ENCODE data around the gene TM2D3. TPM values are rescaled to one million over a fixed set of nuclear protein-coding genes. Genes with fewer than 3 reads are reported as not detected.

Gene TM2D3
- total and polyA plus RNA-seq, 7 donors: 30.4 to 69.6 (median 42.4) TPM

DNA sequence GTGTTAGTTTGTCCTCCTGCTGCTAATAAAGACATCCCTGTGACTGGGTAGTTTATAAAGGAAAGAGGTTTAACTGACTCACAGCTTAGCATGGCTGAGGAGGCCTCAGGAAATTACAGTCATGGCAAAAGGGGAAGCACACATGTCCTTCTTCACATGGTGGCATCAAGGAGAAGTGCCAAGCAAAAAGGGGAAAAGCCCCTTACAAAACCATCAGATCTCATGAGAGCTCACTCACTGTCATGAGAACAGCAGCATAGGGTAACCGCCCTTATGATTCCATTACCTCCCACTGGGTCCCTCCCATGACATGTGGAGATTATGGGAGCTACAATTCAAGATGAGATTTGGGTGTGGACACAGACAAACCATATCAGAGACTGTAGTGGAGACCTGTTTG lies 27.0 kb downstream of the TM2D3 start:
- TF ChIP-seq, protein P1, sequence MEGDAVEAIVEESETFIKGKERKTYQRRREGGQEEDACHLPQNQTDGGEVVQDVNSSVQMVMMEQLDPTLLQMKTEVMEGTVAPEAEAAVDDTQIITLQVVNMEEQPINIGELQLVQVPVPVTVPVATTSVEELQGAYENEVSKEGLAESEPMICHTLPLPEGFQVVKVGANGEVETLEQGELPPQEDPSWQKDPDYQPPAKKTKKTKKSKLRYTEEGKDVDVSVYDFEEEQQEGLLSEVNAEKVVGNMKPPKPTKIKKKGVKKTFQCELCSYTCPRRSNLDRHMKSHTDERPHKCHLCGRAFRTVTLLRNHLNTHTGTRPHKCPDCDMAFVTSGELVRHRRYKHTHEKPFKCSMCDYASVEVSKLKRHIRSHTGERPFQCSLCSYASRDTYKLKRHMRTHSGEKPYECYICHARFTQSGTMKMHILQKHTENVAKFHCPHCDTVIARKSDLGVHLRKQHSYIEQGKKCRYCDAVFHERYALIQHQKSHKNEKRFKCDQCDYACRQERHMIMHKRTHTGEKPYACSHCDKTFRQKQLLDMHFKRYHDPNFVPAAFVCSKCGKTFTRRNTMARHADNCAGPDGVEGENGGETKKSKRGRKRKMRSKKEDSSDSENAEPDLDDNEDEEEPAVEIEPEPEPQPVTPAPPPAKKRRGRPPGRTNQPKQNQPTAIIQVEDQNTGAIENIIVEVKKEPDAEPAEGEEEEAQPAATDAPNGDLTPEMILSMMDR (IDR thresholded peaks at IDR 0.05): no peak
- no peak for ATAC-seq

DNA sequence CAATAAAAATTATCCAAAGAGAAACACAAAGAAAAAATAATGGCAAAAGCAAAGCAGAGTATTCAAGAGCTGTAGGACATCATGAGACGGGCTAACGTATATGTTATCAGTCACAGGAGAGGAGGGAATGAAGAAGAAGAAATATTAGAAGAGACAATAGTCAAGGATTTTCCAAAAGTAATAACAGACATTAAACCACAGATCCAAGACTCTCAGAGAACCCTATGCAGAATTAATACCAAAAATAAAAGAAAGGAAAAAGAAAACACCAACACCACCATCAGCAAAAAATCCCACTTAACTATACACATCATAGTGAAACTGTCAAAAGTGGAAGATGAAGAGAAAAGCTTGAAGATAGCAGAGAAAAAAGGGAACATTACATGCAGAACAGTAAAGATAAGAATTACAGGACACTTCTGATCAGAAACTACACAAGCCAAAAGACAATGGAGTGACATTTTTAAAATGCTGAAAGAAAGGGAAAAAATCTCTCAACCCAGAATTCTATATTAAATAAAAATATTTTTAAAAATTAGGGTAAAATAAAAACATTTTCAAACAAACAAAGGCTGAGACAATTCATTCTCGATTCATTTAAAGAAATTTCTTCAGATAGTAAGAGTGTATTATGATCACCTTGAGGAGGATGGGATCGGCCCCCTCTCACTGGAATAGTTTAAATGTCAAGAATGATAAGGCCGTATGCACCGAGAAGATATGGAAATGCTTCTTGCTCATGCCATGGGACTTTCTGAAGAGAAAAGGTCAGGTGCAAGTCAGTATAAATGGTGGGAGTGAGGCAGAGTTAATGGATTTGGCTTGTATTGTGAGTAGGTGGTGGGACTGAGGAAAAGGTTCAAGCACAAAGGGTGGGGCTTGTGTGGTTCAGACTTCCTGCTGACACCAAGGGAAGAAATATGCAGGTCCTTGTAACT lies 28.5 kb downstream of the TM2D3 start:
- ATAC-seq (no peak), DNase-seq (no peak)
- no peak overlapping the region for H3K4me3 ChIP-seq
- no peaks in the 10 kb centered on the region for H3K9me3 ChIP-seq
- no peaks in the 10 kb centered on the region for H3K27me3 ChIP-seq (ENCODE audit: insufficient read depth in 3 of 3, low read length in 2 of 3)
- 85 to 96% (median 86%) methylated on average over 6 of the region's 6 CpGs for WGBS, 3 donors
- intact Hi-C loops (cut with DNase I): no loop called here
- TF ChIP-seq, protein P1 (IDR thresholded peaks at IDR 0.05): no peak
- no peaks in the 10 kb centered on the region for H3K36me3 ChIP-seq (ENCODE audit: insufficient read depth in 1 of 2, low read depth in 1 of 2)
- peak overlapping the region; percentile 84 for H3K27ac ChIP-seq
- H3K4me1 ChIP-seq: peaks cover 43% of the 10 kb centered on the region

More for the DNA sequence above, 27.0 kb downstream of the TM2D3 start:
- H3K27me3 ChIP-seq (ENCODE audit: insufficient read depth in 3 of 3, low read length in 2 of 3): no peaks in the 10 kb centered on the region
- intact Hi-C loops (cut with DNase I): no loop called here
- no peak for DNase-seq
- no peaks in the 10 kb centered on the region for H3K36me3 ChIP-seq (ENCODE audit: insufficient read depth in 1 of 2, low read depth in 1 of 2)
- WGBS, 3 donors: 95 to 100% (median 98%) methylated on average over 1 of the region's 1 CpG
- peak overlapping the region; percentile 84 for H3K27ac ChIP-seq
- H3K4me1 ChIP-seq: peaks cover 29% of the 10 kb centered on the region
- H3K4me3 ChIP-seq: no peak overlapping the region
- no peaks in the 10 kb centered on the region for H3K9me3 ChIP-seq

DNA sequence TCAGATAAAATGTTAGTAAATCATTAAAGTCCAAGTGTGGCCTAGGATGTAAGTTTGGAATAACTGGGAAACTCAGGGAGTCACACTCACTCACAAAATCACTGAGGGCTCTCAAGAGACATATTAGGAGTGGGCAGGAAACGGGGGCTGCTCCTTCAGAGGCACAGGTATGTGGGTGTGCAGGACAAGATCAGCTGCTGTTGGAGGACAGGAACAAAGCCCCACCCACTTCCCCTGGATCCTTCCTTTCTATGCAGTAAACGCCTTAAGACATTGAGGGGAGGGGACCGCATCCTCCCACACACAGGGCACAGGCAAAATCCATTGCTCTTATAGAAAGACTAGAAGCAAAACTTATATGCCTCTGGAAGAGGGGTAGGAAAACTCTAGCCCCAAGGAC lies 30.2 kb downstream of the TM2D3 start:
- peaks cover 43% of the 10 kb centered on the region for H3K4me1 ChIP-seq
- H3K9me3 ChIP-seq: no peaks in the 10 kb centered on the region
- H3K27ac ChIP-seq: peak overlapping the region; percentile 25
- no peak overlapping the region for H3K4me3 ChIP-seq
- TF ChIP-seq, protein P1 (IDR thresholded peaks at IDR 0.05): no peak
- intact Hi-C loops (cut with DNase I): no loop called here
- 83 to 91% (median 88%) methylated on average over 3 of the region's 3 CpGs for WGBS, 3 donors
- no peaks in the 10 kb centered on the region for H3K27me3 ChIP-seq (ENCODE audit: insufficient read depth in 3 of 3, low read length in 2 of 3)
- no peak for ATAC-seq
- DNase-seq: no peak
- no peaks in the 10 kb centered on the region for H3K36me3 ChIP-seq (ENCODE audit: insufficient read depth in 1 of 2, low read depth in 1 of 2)

DNA sequence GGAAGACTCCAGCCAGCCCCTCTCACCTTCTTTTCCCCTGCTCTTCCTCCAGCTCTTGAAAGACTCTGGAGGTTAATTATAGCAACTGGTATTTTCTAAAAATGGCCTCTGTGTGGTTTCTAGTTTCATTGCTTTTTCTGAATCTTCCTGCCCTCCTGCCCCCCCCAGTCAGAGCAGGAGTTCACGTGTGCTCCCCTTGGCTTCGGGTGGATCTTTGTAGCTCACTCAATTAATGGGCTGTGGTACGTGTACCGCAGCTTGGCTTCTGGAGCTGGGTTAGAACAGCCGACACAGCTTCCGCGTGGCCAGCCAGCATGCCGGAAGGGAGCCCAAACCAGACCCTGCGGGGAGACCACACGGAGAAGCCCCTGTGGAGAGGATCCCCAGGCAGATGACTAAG lies 31.5 kb downstream of the TM2D3 start:
- H3K36me3 ChIP-seq (ENCODE audit: insufficient read depth in 1 of 2, low read depth in 1 of 2): no peaks in the 10 kb centered on the region
- H3K27me3 ChIP-seq (ENCODE audit: insufficient read depth in 3 of 3, low read length in 2 of 3): no peaks in the 10 kb centered on the region
- DNase-seq (peak in 1 of 2 donors; percentile 62), ATAC-seq (peak; percentile 68 to 80 (median 74))
- H3K4me3 ChIP-seq: peak overlapping the region; percentile 43
- 29 to 37% (median 32%) methylated on average over 10 of the region's 10 CpGs for WGBS, 3 donors
- intact Hi-C loops (cut with DNase I): no loop called here
- TF ChIP-seq, protein P1 (IDR thresholded peaks at IDR 0.05): no peak
- H3K27ac ChIP-seq: peak overlapping the region; percentile 78
- H3K9me3 ChIP-seq: no peaks in the 10 kb centered on the region
- peaks cover 50% of the 10 kb centered on the region for H3K4me1 ChIP-seq

All from psoas muscle (tissue), 8 donors.